Measurements from ENCODE around the gene SLC22A16.
"Not testable (repeated sequence)": the region's sequence is repeated elsewhere in the genome, so short reads cannot be mapped to it uniquely, and the experiment has no call there.

DNA sequence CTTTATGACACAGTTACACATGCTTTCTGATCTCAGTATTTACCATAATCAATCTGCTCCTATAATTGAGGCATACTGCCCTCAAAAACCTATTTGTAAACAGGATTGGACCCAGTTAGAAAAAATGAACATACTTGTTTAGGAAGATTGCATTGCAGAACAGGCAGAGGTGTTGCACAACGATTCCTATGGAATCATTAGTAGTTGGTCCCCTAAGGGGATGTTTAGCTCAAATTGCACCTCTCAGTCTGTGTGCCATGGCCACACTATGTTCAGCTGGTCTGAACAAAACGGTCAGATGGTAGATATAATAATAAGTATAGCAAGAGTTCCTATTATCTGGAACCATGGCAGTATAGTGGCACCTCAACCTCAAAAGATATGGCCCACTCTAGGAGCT, 28.5 kb upstream of the SLC22A16 start:
- TF ChIP-seq, protein P1, sequence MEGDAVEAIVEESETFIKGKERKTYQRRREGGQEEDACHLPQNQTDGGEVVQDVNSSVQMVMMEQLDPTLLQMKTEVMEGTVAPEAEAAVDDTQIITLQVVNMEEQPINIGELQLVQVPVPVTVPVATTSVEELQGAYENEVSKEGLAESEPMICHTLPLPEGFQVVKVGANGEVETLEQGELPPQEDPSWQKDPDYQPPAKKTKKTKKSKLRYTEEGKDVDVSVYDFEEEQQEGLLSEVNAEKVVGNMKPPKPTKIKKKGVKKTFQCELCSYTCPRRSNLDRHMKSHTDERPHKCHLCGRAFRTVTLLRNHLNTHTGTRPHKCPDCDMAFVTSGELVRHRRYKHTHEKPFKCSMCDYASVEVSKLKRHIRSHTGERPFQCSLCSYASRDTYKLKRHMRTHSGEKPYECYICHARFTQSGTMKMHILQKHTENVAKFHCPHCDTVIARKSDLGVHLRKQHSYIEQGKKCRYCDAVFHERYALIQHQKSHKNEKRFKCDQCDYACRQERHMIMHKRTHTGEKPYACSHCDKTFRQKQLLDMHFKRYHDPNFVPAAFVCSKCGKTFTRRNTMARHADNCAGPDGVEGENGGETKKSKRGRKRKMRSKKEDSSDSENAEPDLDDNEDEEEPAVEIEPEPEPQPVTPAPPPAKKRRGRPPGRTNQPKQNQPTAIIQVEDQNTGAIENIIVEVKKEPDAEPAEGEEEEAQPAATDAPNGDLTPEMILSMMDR (conservative IDR thresholded peaks at IDR 0.05 in 1 of 2, IDR thresholded peaks at IDR 0.05 in 1 of 2; ENCODE audit: low read depth in 1 of 2, low read length in 2 of 2): not testable (repeated sequence)
- not testable (repeated sequence) for TF ChIP-seq EZH2 (IDR thresholded peaks at IDR 0.05; ENCODE audit: low read length, missing control alignments)

All from fibroblast of lung (primary cell).